GM10248 (cell line): ENCODE measurements around the gene TP53RK.
A peak's percentile ranks its signal among the peaks of the same experiment; 100 is the strongest.

Experiments used
- CTCF ChIA-PET: fragments of 300-600 bp; sonication (Branson Sonifier 250); formaldehyde crosslinking; extraction: SDS; loops from one replicate; lab custom pipeline; 2021; ENCODE audit warnings: antibody characterized with exemption; lab: Yijun Ruan, JAX
- POLR2A ChIA-PET: fragments of 350-650 bp; sonication (Branson Sonifier 250); formaldehyde crosslinking; extraction: SDS; loops from one replicate; lab custom pipeline; 2020; ENCODE audit warnings: antibody characterized with exemption; lab: Yijun Ruan, JAX
- DNase-seq: peaks from one replicate; pipeline ENCODE4 v3.0.0; 2012; ENCODE audit errors: extremely low spot score
- TF ChIP-seq, protein P1 (sequence below): IDR thresholded peaks from 2 replicates; pipeline ENCODE4 v1.5.1; 2012; ENCODE audit warnings: mild to moderate bottlenecking, low read depth; ENCODE audit errors: extremely low read depth, missing control alignments, control extremely low read depth

Gene TP53RK

DNA sequence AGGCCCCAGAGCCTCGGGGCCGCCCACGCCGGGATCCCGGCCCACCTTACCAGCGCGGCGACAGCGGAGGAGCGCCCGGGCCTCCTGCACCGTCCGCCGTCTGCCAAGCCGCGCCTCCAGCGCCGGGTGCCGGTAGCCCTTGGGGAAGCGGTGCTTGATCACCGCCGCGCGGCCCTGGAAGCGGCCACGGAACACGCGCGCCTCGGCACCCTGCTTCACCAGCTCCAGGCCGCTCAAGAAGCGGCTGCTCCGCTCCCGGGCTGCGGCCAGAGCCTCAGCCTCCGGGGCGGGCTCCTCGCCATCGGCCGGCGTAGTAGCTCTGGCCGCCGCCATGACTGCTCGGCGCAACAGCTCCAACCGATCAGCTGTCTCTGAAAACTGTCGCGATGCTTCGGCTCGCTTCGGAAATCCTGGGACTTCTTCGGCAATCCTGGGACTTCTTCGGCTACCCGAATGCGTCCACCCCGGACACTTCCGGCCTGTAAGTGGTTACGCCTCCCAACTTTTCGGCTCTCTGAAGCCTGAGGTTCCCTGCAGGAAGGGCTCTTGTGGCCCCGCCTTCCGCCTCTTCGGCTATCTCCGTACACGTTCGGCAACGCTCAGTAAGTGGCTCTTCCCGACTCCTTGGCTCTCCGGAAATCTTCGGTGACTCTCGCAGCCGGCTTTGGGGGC is at the start of gene TP53RK:
TP53RK (minus strand) TSS at position 363 of the 672 bp plus-strand sequence; CDS start at position 333, 30 bp downstream.
- TF ChIP-seq, protein P1, sequence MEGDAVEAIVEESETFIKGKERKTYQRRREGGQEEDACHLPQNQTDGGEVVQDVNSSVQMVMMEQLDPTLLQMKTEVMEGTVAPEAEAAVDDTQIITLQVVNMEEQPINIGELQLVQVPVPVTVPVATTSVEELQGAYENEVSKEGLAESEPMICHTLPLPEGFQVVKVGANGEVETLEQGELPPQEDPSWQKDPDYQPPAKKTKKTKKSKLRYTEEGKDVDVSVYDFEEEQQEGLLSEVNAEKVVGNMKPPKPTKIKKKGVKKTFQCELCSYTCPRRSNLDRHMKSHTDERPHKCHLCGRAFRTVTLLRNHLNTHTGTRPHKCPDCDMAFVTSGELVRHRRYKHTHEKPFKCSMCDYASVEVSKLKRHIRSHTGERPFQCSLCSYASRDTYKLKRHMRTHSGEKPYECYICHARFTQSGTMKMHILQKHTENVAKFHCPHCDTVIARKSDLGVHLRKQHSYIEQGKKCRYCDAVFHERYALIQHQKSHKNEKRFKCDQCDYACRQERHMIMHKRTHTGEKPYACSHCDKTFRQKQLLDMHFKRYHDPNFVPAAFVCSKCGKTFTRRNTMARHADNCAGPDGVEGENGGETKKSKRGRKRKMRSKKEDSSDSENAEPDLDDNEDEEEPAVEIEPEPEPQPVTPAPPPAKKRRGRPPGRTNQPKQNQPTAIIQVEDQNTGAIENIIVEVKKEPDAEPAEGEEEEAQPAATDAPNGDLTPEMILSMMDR, result no peak
- POLR2A ChIA-PET, result no interaction called here
- DNase-seq, result peak; percentile 99
- CTCF ChIA-PET, result interaction anchor here (1.0 to 3.4 kb wide), 6 partner anchors 7 to 278 kb away, joined by 3 to 15 read pairs (median 4); partner anchors contain the start of gene OCSTAMP

DNA sequence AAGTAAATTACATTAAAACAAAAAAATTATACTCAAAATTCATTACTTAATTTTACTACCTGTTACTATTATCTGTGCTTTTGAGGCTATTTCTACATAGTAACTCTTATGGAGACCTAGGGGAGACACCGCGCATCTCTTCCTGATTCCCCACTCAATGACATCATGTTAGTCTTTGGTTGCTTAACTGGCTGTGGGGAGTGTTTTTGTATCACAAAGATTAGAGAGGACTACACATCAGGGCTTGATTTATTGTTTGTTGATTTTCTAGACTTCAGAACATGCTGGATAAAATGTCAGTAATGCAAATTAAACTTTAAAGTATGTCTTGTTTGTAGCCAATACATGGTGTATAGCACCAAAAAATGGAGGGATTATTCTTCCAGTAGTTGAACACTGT is 46.2 kb upstream of the TP53RK start:
- no peak for DNase-seq
- ChIA-PET POLR2A (no interaction called here), CTCF (interaction anchor here (0.8 to 1.0 kb wide), 2 partner anchors 12 to 17 kb away, joined by 3 to 4 read pairs; no protein-coding TSS in a partner anchor)
- TF ChIP-seq, protein P1, result no peak

DNA sequence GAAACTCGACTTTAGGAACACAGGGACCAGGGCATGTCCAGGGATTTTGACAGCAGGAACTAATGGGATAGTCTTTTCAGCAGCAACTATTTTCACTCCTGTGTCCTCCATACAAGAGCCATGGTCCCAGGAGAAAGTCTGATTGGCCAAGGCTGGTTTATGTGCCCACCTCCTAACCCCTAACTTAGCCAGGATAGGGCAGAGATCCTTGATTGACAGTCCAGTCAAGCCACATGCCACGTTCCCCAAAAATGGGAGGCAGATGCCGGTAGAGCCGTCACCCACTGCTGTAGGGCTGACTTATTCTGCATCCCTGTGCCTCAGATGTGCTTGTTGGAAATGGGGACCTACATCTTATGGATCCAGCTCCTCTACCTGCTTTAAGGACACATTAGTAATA is 42.5 kb upstream of the TP53RK start:
- no peak for DNase-seq
- TF ChIP-seq, protein P1, result no peak
- POLR2A ChIA-PET, result no interaction called here
- CTCF ChIA-PET, result interaction anchor here (0.8 kb wide), 1 partner anchor 20 kb away, joined by 3 read pairs; no protein-coding TSS in a partner anchor

GRCh38 chr20:46725186-46726165 is 36.2 kb upstream of the TP53RK start:
- TF ChIP-seq, protein P1, result no peak
- ChIA-PET POLR2A (no interaction called here), CTCF (no interaction called here)
- no peak for DNase-seq

DNA sequence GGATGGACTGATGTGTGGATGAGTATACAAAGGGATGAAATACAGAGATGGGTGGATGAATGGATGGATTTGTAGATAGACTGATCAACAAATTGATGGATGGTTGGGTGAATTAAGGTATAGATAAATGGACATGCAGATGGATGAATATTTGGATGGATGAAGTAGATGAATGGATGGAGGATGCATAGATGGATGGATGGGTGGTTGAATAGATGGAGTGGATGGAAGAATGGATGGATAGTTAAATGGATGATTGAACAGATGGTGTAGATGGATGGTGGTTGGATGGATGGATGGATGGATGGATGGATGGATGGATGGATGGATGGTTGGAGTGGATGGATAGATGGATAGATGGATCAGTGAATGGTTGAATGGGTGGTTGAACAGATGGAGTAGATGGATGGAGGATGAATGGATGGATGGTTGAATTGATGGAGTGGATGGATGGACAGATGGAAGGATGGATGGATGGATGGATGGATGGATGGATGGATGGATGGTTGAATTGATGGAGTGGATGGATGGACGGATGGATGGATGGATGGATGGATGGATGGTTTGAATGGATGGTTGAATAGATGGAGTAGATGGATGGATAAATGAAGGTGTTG is 35.2 kb upstream of the TP53RK start:
- CTCF ChIA-PET, result no interaction called here
- DNase-seq, result no peak
- POLR2A ChIA-PET, result no interaction called here
- TF ChIP-seq, protein P1, result no peak

- CTCF ChIA-PET, result no interaction called here
- POLR2A ChIA-PET, result no interaction called here
- TF ChIP-seq, protein P1, result no peak
- DNase-seq, result no peak
Observed at GRCh38 chr20:46723039-46723438, 33.8 kb upstream of the TP53RK start.
